ENCODE results near the gene IGF1. TPM values are rescaled to one million over a fixed set of nuclear protein-coding genes. Genes with fewer than 3 reads are reported as not detected.
"Not testable (repeated sequence)": the region's sequence is repeated elsewhere in the genome, so short reads cannot be mapped to it uniquely, and the experiment has no call there.

The IGF1 gene
- total and polyA plus RNA-seq, 4 donors, result 5.0 to 60.7 (median 10.5) TPM

- Histone ChIP-seq H3K36me3 (ENCODE audit: control insufficient read depth in 4 of 4, insufficient read depth in 4 of 4, low read length in 4 of 4) (no peaks in the 10 kb centered on the region), H3K27me3 (ENCODE audit: control insufficient read depth in 3 of 3, insufficient read depth in 3 of 3, low read length in 2 of 3) (no peaks in the 10 kb centered on the region), H3K4me1 (ENCODE audit: control insufficient read depth in 5 of 5, insufficient read depth in 5 of 5, low read length in 5 of 5) (peaks cover 0 to 9% (median 0%) of the 10 kb centered on the region in 5 donors), H3K9ac (ENCODE audit: insufficient read depth in 1 of 2, low read length in 2 of 2) (no peak overlapping the region), H3K9me3 (ENCODE audit: control insufficient read depth in 4 of 4, insufficient read depth in 3 of 4, low read length in 3 of 4) (no peaks in the 10 kb centered on the region), H3K27ac (ENCODE audit: low read depth in 1 of 2, low read length in 1 of 2) (peak overlapping the region in 1 of 2 donors; percentile 63), H3K4me3 (no peak overlapping the region)
- 65 to 82% methylated on average over 4 of the region's 4 CpGs for WGBS, 2 donors
- peak; percentile 74 to 94 (median 88) for DNase-seq
- no peak for TF ChIP-seq CTCF (IDR thresholded peaks at IDR 0.05; ENCODE audit: control extremely low read depth, extremely low read depth)
- ATAC-seq (ENCODE audit: insufficient read depth, low FRiP score), result peak; percentile 62
Observed at GRCh38 chr12:102454808-102455760, 25.3 kb downstream of the IGF1 start.

GRCh38 chr12:102454330-102454729 lies 26.0 kb downstream of the IGF1 start:
- no peaks in the 10 kb centered on the region for H3K9me3 ChIP-seq (ENCODE audit: control insufficient read depth in 4 of 4, insufficient read depth in 3 of 4, low read length in 3 of 4)
- ATAC-seq (ENCODE audit: insufficient read depth, low FRiP score), result no peak
- 93 to 94% methylated on average over 2 of the region's 2 CpGs for WGBS, 2 donors
- H3K4me1 ChIP-seq (ENCODE audit: control insufficient read depth in 5 of 5, insufficient read depth in 5 of 5, low read length in 5 of 5), result peaks cover 0 to 8% (median 0%) of the 10 kb centered on the region in 5 donors
- peak overlapping the region in 1 of 2 donors; percentile 63 for H3K27ac ChIP-seq (ENCODE audit: low read depth in 1 of 2, low read length in 1 of 2)
- TF ChIP-seq CTCF (IDR thresholded peaks at IDR 0.05; ENCODE audit: control extremely low read depth, extremely low read depth), result no peak
- H3K27me3 ChIP-seq (ENCODE audit: control insufficient read depth in 3 of 3, insufficient read depth in 3 of 3, low read length in 2 of 3), result no peaks in the 10 kb centered on the region
- no peak overlapping the region for H3K9ac ChIP-seq (ENCODE audit: insufficient read depth in 1 of 2, low read length in 2 of 2)
- H3K4me3 ChIP-seq, result no peak overlapping the region
- no peak for DNase-seq
- H3K36me3 ChIP-seq (ENCODE audit: control insufficient read depth in 4 of 4, insufficient read depth in 4 of 4, low read length in 4 of 4), result no peaks in the 10 kb centered on the region

GRCh38 chr12:102452605-102453004 lies 27.8 kb downstream of the IGF1 start:
- WGBS, 2 donors, result 79 to 80% methylated on average over 2 of the region's 2 CpGs

GRCh38 chr12:102449018-102449417 lies 31.3 kb downstream of the IGF1 start:
- H3K9ac ChIP-seq (ENCODE audit: insufficient read depth in 1 of 2, low read length in 2 of 2); H3K36me3 ChIP-seq (ENCODE audit: control insufficient read depth in 4 of 4, insufficient read depth in 4 of 4, low read length in 4 of 4); DNase-seq; ATAC-seq (ENCODE audit: insufficient read depth, low FRiP score); H3K9me3 ChIP-seq (ENCODE audit: control insufficient read depth in 4 of 4, insufficient read depth in 3 of 4, low read length in 3 of 4); H3K4me1 ChIP-seq (ENCODE audit: control insufficient read depth in 5 of 5, insufficient read depth in 5 of 5, low read length in 5 of 5); H3K27me3 ChIP-seq (ENCODE audit: control insufficient read depth in 3 of 3, insufficient read depth in 3 of 3, low read length in 2 of 3); H3K4me3 ChIP-seq; H3K27ac ChIP-seq (ENCODE audit: low read depth in 1 of 2, low read length in 1 of 2): not testable (repeated sequence)
- WGBS, 2 donors, result 94 to 97% methylated on average over 3 of the region's 3 CpGs

More at GRCh38 chr12:102452605-102453004, 27.8 kb downstream of the IGF1 start:
- H3K27me3 ChIP-seq (ENCODE audit: control insufficient read depth in 3 of 3, insufficient read depth in 3 of 3, low read length in 2 of 3), result no peaks in the 10 kb centered on the region
- H3K36me3 ChIP-seq (ENCODE audit: control insufficient read depth in 4 of 4, insufficient read depth in 4 of 4, low read length in 4 of 4), result no peaks in the 10 kb centered on the region
- H3K9ac ChIP-seq (ENCODE audit: insufficient read depth in 1 of 2, low read length in 2 of 2), result no peak overlapping the region
- peaks cover 0 to 8% (median 0%) of the 10 kb centered on the region in 5 donors for H3K4me1 ChIP-seq (ENCODE audit: control insufficient read depth in 5 of 5, insufficient read depth in 5 of 5, low read length in 5 of 5)
- no peaks in the 10 kb centered on the region for H3K9me3 ChIP-seq (ENCODE audit: control insufficient read depth in 4 of 4, insufficient read depth in 3 of 4, low read length in 3 of 4)
- no peak overlapping the region for H3K27ac ChIP-seq (ENCODE audit: low read depth in 1 of 2, low read length in 1 of 2)
- no peak overlapping the region for H3K4me3 ChIP-seq
- DNase-seq, result no peak
- TF ChIP-seq CTCF (IDR thresholded peaks at IDR 0.05; ENCODE audit: control extremely low read depth, extremely low read depth), result no peak
- ATAC-seq (ENCODE audit: insufficient read depth, low FRiP score), result no peak

GRCh38 chr12:102447426-102447825 lies 32.9 kb downstream of the IGF1 start:
- H3K9me3 ChIP-seq (ENCODE audit: control insufficient read depth in 4 of 4, insufficient read depth in 3 of 4, low read length in 3 of 4); H3K36me3 ChIP-seq (ENCODE audit: control insufficient read depth in 4 of 4, insufficient read depth in 4 of 4, low read length in 4 of 4); H3K4me1 ChIP-seq (ENCODE audit: control insufficient read depth in 5 of 5, insufficient read depth in 5 of 5, low read length in 5 of 5); H3K27me3 ChIP-seq (ENCODE audit: control insufficient read depth in 3 of 3, insufficient read depth in 3 of 3, low read length in 2 of 3); H3K4me3 ChIP-seq; H3K27ac ChIP-seq (ENCODE audit: low read depth in 1 of 2, low read length in 1 of 2); DNase-seq; H3K9ac ChIP-seq (ENCODE audit: insufficient read depth in 1 of 2, low read length in 2 of 2); ATAC-seq (ENCODE audit: insufficient read depth, low FRiP score): not testable (repeated sequence)
- 91% methylated on average over 3 of the region's 3 CpGs for WGBS, 2 donors

All from lung (tissue), 12 donors.